ENCODE results near the gene AIG1.
"Not testable (repeated sequence)": the region's sequence is repeated elsewhere in the genome, so short reads cannot be mapped to it uniquely, and the experiment has no call there.

Gene AIG1

DNA sequence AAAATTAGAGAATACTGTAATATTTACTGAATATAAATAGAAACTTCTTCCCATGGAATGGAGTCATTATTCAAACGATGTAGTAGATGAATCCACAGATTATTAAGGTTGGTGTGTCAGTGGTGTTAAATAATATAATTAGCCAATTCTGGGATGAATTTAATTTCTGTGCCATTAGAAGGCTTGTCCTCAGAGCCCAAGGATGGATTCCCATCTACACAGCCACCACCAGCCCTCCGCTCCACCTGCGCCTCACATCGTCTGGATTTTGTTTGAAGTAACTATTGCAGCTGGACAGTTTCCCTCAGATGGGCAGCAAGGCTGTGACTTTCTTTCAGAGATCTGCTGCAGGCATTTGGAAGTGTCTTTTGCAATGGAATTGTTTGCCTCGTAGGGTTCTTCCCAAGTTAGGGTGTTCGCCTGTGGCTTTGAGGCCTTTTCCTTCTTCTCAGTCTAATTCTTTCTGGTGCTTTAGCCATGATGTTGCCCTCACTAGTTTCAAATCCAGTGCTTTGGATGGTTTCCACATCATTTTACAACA lies 104.7 kb downstream of the AIG1 start:
- no peak for DNase-seq (ENCODE audit: low read depth)

DNA sequence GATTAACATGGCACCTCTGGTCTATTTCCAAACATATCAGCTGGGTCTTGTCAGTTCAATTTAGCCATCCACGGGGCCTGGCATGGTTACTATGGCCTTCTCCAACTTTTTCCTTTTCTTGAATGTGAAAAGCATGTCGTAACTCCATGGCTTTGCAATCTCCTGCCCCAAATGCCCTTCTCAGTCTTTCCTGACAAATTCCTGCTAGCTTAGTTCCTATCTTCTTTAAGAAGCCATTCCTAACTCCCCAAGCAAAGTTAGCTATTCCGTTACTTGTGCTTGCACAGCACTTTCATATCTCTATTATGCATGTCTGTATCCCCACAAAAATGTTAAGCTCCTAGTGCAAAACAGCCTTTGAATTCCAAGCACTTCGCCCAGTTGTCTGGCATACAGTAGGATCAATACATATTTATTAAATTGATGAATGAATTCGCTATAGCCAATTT lies 105.6 kb downstream of the AIG1 start:
- DNase-seq (ENCODE audit: low read depth) = no peak

DNA sequence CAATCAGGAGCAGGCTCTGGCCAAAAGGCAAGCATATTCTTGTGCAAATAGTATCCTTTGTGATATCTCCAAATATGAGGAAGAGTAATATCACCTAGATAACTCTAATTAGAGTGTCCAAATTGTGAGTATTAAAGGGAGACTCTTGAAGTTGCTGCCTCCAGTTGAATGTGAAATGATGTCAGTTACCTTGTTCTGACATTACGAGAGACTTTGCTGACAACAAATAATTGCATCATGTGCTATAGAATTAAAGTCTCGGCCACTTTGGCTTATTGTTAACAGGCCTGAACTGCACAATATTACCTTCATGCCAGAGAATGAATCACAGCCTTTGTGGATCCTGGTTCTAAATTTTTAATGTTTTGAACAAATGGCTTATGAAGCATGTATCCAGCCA lies 106.5 kb downstream of the AIG1 start:
- DNase-seq (ENCODE audit: low read depth) = no peak

DNA sequence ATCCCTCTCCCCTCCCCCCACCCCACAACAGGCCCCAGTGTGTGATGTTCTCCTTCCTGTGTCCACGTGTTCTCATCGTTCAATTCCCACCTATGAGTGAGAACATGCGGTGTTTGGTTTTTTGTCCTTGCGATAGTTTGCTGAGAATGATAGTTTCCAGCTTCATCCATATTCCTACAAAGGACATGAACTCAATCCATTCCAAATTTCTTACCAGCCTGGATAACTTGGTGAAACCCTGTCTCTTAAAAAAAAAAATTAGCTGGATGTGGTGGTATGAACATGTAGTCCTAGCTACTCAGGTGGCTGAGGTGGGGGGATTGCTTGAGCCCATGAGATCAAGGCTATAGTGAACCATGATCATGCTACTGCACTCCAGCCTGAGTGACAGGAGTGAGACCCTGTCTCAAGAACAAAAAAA lies 107.7 kb downstream of the AIG1 start:
- not testable (repeated sequence) for DNase-seq (ENCODE audit: low read depth)

DNA sequence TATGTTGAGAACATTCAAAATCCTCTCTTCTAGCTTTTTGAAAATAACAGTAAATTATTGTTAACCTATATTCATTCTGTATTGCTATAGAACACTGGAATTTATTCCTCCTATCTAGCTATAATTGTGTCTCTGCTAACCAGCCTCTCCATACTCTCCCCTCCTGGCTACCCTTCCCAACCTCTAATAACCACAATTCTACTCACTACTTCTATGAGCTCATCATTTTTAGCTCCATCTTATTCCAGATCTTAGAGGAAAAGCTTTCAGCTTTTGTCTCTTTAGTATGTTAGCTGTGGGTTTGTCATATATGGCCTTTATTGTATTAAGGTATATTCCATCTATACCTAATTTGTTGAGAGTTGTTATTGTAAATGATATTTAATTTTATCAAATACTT lies 108.8 kb downstream of the AIG1 start:
- no peak for DNase-seq (ENCODE audit: low read depth)

DNA sequence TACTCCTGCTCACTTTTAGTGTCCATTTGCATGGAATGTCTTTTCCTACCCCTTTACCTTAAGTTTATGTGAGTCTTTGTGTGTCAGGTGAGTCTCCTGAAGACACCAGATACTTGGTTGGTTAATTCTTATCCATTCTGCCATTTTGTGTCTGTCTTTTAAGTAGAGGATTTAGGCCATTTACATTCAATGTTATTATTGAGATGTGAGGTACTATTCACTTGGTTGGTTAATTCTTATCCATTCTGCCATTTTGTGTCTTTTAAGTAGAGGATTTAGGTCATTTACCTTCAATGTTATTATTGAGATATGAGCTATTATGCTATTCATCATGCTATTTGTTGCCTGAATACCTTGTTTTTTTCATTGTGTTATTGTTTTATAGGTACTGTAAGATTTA lies 113.8 kb downstream of the AIG1 start:
- DNase-seq (ENCODE audit: low read depth) = no peak

DNA sequence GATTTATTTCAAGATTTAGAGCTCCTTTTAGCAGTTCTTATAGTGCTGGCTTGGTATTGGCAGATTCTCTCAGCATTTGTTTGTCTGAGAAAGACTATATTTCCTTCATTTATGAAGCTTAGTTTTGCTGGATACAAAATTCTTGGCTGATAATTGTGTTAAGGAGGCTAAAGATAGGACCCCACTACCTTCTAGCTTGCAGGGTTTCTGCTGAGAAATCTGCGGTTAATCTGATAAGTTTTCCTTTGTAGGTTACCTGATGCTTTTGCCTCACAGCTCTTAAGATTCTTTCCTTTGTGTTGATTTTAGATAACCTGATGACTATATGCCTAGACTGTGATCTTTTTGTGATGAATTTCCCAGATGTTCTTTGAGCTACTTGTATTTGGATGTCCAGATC lies 114.3 kb downstream of the AIG1 start:
- no peak for DNase-seq (ENCODE audit: low read depth)

DNA sequence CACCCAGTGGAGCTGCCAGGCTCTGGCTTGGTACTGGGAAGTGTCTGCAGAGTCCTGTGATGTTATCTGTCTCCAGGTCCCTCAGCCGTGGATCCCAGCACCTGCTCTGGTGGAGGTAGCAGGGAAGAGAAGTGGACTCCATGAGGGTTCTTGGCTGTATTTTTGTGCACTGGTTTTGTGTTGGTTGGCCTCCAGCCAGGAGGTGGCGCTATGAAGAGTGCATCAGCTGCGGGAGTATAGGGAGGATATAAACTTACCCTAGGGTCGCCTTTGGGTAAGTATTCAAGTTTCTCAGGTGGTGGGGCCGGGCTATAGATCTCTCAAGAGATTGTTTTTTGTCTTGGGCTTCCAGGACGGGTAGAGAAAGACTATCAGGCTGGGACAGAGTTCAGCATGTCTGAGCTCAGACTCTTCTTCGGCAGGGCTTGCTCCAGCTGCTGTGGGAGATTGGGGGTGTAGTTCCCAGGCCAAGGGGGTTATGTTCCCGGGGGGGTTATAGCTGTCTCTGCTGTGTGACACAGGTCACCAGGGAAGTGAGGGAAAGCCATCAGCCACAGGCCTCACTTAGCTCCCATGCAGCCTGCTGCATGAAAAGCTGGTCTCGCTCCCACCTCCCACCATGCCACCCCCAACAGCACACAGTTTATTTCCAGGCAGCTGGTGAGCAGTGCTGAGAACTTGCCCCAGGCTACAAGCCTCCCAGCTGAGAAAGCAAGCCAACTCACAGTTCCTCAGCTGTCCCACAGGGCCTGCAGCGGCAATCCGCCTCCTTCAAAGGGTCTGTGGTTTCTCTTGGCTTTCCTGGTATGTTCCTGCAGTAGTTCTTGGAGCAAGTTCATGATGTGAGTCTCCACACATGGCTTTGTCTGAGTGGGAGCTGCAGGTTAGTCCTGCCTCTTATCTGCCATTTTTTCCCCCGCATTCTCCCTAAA lies 115.7 kb downstream of the AIG1 start:
- peak; percentile 65 for DNase-seq (ENCODE audit: low read depth)

DNA sequence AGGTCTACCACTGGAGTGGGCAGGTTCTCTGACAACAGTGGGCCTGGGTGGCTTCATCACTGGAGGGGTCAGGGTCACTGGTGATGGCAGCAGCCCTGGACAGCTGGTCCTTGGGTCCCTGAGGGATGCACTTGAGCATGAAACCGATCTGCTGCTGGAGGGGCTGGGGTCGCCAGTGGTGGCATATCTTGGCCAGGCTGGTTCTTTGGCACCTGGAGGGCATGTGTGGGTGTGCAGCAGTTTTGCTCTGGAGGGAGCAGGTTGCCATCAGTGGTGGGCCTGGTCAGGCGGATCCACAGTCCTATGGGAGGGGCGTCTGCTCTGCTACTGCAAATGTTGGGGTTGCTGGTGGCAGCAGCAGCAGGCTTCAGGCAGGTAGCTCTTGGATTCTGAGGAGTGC lies 117.0 kb downstream of the AIG1 start:
- no peak for DNase-seq (ENCODE audit: low read depth)

DNA sequence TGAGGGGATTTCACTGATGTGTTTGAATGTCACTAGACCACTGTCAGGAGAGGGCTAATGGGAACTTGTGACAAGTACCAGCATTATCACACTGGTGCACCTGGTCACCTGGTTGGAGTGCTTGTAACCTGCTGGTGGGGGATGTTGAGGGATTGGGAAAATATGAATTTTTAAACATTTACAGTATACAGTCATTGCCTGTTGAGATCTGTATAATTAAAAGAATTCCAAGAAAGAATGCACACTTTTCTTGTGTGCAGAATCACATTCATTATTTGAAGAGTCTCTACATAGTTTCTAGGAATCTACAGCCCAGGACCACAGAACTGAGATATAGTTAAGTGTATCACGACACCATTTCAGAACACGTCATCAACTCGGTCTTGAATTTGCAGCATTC lies 118.4 kb downstream of the AIG1 start:
- DNase-seq (ENCODE audit: low read depth) = no peak

DNA sequence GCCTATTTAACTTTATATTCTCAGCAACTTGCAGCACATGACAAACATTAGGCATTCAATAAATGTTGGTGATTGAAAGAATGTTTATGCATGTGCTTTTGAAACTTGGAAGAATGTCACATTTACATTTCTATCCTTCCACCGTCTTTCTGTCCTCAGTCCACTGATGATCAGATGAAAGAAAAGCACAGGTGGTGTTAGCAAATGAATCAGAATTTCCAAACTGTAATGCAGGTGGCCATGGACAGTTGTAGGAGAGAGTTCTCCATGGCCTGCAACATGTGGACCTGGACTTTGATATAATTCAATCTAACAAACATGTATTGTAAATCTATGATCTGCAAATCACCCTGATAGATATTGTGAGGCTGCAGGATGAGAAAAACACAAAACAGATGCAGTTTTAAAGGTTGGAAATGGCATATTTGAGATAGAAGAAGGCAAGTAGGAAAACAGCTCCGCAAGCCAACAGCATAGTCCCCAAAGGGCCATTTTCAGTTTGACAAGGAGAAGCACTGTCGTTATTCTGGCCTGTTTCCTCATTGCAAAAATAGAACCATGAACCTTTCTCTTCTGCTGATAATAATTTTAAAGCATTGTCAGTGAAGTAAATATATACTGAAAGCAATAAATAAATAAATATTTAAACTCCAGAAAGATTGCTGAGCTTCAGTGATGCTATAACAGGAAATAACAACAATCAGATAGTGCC lies 119.4 kb downstream of the AIG1 start:
- no peak for DNase-seq (ENCODE audit: low read depth)

DNA sequence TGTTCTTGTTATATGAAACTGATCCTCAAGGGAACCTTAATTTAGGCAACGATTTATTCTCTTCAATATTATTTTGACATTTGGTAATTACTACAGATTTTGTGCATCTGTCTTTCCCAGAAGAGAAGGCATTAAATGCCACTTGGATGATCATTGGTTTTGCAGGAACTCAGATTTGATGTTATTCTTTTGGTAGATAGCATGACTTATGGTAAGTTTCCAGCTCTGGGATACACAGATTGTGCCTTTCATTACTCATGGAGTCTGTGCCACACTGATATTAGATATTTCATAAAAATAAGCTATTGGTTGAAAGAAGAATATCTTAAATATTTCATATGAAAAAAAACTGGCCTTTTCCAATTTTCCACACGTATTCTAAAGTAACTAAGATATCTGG lies 120.1 kb downstream of the AIG1 start:
- no peak for DNase-seq (ENCODE audit: low read depth)

DNA sequence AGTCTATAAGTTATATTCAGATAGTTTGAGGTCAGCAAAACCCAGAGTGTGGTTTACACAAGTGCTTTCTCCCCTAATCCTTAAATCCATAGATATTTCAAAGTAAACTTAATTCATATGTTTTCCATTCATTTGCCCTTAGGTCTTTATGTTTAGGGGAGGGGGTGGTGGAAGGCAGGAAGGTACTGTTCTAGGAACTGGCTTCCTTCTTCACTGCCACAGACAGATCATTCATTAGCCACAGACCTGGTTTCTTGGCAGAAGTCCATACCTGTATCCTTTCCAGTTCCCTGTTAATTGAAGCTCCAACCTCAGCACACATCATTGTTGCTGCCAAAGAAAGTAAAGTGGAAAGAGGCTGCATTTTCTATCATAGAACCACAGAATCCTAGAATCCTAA lies 123.0 kb downstream of the AIG1 start:
- no peak for DNase-seq (ENCODE audit: low read depth)

DNA sequence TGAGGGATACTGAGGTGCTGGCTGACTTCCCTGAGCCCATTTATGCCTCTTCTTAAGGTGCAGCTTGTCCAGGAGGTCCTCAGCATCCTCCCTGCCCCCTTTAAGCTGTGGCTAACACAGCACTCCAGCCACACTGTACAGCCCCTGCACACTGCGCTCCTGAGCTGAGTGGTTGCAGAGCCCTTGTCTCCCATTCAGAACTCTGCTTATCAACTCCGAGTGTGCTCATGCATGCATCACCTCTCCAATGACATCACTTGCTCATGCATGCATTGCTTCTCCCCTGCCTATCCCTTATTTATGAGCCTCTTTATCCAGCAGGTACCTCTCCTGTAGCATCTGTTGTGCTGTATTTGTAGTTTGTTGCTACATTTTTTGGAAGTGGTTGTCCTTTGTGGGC lies 124.6 kb downstream of the AIG1 start:
- no peak for DNase-seq (ENCODE audit: low read depth)

DNA sequence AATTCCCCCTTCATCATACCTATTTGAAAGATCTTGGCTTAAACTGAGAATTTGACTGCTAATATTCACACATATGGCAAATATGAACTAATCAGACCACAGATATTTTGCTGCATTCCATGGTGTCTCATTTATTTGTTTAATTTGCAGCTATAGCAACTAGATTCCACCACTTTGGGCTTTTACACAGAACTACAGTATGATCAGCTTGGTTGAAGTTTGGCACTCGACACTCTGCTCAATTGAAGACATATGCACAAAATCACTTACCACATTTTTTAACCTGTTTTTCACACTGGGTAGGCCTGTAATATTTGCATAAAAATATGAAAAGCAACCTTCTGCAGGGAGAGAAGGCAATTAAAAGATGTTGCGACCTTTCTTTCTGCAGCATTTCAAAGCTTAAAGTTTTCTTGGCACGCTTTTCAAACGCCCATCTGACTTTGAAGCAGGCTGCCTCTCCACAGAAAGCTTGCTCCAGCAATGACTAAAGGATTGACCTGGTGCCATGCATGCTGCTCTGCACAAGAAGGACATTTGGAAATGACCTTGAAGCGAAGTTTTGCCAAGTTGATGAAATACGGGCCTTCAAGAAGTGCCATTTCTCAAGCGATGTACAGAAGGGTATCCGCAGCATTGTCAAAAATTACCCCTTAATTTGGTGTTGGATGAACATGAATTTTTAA lies 126.7 kb downstream of the AIG1 start:
- DNase-seq (ENCODE audit: low read depth) = peak; percentile 83

DNA sequence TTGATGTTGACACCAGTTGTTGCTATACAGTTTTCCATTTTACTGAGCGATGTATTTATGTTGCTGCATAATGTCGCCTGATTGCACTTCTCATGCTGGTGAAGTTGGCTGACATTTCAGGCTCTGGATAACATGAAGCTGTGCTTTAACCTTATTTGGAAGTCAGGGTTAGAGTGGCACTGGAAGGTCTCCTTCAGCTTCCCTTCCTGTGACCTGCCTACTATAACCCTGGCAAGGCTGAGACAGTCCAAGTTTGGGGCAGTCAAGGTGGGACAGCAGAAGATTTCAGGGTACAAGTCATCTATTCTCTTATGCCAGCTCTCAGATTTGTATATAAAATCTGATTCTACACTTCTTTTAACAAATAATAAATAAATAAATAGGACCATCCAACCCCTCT lies 127.6 kb downstream of the AIG1 start:
- no peak for DNase-seq (ENCODE audit: low read depth)

DNA sequence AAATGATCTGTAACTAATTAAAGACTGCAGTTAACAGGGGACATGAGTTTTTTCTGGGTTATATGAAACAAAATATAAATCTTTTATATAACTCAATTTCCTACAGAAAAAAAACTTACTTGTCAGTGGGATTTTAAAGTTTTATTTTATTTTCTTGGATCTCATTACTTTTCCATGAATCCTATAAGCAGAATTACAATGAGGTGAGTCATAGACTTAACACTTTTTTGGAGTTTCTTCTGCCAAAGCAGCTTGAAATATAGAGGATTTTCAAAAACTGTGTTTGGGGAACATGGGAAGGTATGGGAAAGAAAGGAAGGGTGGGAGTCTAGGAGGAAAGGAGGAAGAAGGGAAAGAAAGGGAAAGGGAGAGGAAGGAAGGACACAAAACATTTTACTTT lies 130.7 kb downstream of the AIG1 start:
- no peak for DNase-seq (ENCODE audit: low read depth)

DNA sequence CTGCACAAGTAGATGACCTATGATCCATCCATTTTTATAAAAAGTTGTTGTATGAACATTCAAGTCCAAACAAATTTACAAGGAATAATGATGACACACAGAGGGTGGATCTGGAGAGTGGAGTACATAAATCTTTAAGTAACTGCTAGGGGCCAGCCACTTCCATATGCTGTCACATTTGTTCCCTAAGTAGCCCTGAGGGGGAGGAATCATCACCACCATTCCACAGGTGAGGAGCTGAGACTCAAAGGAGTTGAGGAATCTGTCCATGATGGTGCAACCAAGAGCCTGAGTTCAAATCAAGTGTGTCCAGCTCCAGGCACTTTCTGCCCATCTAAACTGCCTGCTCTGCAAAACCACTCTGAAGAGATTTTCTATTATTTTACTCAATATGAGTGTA lies 132.1 kb downstream of the AIG1 start:
- no peak for DNase-seq (ENCODE audit: low read depth)

DNA sequence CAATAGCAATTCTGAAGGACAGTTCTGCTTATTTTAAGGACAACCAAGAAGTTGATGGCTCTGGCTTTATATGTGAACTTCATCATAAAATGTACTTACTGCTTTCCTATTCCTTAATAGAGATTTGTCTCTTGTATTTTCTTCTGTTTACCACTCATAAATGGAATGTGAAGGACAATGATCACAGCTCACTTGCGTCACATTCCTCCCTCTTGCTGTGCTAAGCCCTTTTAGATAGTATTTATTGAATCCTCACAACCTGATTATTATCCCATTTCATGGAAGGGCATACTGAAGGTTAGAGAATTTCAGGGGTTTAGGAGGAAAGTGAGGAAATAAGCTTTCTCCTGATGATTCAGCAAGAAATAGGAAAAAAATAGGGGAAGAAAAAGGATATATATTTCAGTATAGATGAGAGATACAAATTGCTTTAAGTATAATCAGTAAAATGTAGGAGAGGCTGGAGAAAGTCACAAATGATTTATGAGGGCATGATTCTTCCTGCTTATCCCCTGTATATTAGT lies 132.9 kb downstream of the AIG1 start:
- no peak for DNase-seq (ENCODE audit: low read depth)

DNA sequence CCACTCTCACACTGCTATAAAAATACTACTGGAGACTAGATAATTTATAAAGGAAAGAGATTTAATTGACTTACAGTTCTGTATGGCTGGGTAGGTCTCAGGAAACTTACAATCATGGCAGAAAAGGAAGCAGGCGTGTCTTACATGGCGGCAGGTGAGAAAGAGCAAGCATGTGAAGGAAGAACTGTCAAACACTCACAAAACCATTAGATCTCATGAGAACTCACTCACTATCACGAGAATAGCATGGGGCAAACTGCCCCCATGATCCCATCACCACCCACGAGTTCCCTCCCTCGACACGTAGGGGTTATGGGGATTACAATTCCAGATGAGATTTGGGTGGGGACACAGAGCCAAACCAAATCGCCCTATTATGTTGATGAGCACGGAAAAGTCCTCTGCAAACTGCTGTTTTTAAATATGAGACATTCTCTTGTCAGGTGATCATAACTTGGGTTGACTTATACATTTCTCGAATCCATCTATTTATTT lies 133.5 kb downstream of the AIG1 start:
- DNase-seq (ENCODE audit: low read depth) = no peak

DNA sequence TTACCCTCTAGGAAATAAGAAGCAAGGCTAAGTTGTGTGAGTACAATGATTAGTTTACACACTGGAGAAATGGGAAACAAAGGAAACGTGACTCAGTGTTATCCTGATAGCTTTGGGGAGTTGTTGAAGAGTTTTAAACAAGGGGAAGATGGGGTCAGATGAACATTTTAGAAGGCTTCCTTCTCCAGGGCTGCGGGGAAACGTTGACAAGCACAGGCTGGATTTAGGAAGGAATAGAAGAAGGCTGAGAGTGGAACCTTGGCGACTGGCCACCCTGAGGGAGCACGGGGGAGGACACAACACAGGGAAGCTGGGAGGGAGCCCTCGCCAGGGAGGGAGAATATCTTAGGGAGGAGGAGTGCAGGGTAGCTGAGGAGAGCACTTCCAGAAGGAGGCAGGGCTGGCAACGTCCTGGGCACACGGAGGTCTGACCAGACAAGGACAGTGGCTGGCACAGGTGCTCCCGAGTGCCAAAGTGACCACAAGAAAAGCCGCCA lies 134.7 kb downstream of the AIG1 start:
- DNase-seq (ENCODE audit: low read depth) = no peak

Data from stromal cell of bone marrow (primary cell).